GM23248 (cell line): Measurements from ENCODE around the gene KCNT1. TPM values are rescaled to one million over a fixed set of nuclear protein-coding genes. Genes with fewer than 3 reads are reported as not detected.
A peak's percentile ranks its signal among the peaks of the same experiment; 100 is the strongest.

Experiments
- DNase-seq: peaks from one replicate; pipeline ENCODE4 v3.0.0-alpha.2; 2015
- H2AFZ ChIP-seq: fragments of 200-600 bp; sonication (generic); 2 replicates; pipeline ENCODE4 v1.6.1; 2016; ENCODE audit warnings: antibody characterized with exemption
- H3F3A ChIP-seq: fragments of 200-600 bp; sonication (generic); 2 replicates; pipeline ENCODE4 v1.6.1; 2016; ENCODE audit warnings: mild to moderate bottlenecking, antibody characterized with exemption, mixed run types; ENCODE audit not compliant: insufficient read depth
- H3K27ac ChIP-seq: fragments of 200-600 bp; sonication (generic); 2 replicates; pipeline ENCODE4 v1.5.1; 2016; ENCODE audit warnings: mild to moderate bottlenecking
- H3K27me3 ChIP-seq: fragments of 200-600 bp; sonication (generic); replicated peaks from 2 replicates; pipeline ENCODE4 v1.6.1; 2016; ENCODE audit warnings: mild to moderate bottlenecking; ENCODE audit not compliant: insufficient read depth
- H3K36me3 ChIP-seq: fragments of 200-600 bp; sonication (generic); 2 replicates; pipeline ENCODE4 v1.6.1; 2016; ENCODE audit warnings: low read depth, mild to moderate bottlenecking
- H3K4me1 ChIP-seq: fragments of 200-600 bp; sonication (generic); 2 replicates; pipeline ENCODE4 v1.6.1; 2016; ENCODE audit warnings: mild to moderate bottlenecking; ENCODE audit not compliant: insufficient read depth
- H3K4me2 ChIP-seq: fragments of 200-600 bp; sonication (generic); one replicate; pipeline ENCODE4 v1.6.1; 2016; ENCODE audit warnings: mild to moderate bottlenecking; ENCODE audit not compliant: unreplicated experiment
- H3K4me3 ChIP-seq: fragments of 200-600 bp; sonication (generic); 2 replicates; pipeline ENCODE4 v1.5.1; 2016; ENCODE audit warnings: mild to moderate bottlenecking
- H3K79me2 ChIP-seq: fragments of 200-600 bp; sonication (generic); 2 replicates; pipeline ENCODE4 v1.6.1; 2016; ENCODE audit warnings: mild to moderate bottlenecking; ENCODE audit not compliant: insufficient read depth
- H3K9ac ChIP-seq: fragments of 200-600 bp; sonication (generic); 2 replicates; pipeline ENCODE4 v1.6.1; 2016; ENCODE audit warnings: mild to moderate bottlenecking
- H3K9me2 ChIP-seq: fragments of 200-600 bp; sonication (generic); 2 replicates; pipeline ENCODE4 v1.6.1; 2016; ENCODE audit warnings: mixed run types, mild to moderate bottlenecking, moderate library complexity; ENCODE audit not compliant: insufficient read depth
- H3K9me3 ChIP-seq: fragments of 200-600 bp; sonication (generic); one replicate; pipeline ENCODE4 v1.6.1; 2017; ENCODE audit warnings: low read depth
- H4K20me1 ChIP-seq: fragments of 200-600 bp; sonication (generic); 2 replicates; pipeline ENCODE4 v1.6.0; 2016; ENCODE audit not compliant: insufficient read depth
- EZH2 ChIP-seq: fragments of 200-600 bp; sonication (generic); IDR thresholded peaks from 2 replicates; pipeline ENCODE4 v1.6.1; 2018; ENCODE audit warnings: antibody characterized with exemption, mild to moderate bottlenecking; ENCODE audit not compliant: insufficient read depth, poor library complexity, severe bottlenecking
- EZH2phosphoT487 ChIP-seq: fragments of 200-600 bp; sonication (generic); IDR thresholded peaks from 2 replicates; pipeline ENCODE4 v1.6.1; 2018; ENCODE audit warnings: antibody characterized with exemption, moderate library complexity, mild to moderate bottlenecking, low read depth; ENCODE audit not compliant: insufficient read depth
- WGBS, 2 experiments: methylation state at CpG; one replicate each; pipeline ENCODE4 v1.1.6; 2015 to 2017; ENCODE audit warnings: low lambda C conversion rate in 2 of 2, low coverage in 1 of 2; ENCODE audit errors: missing lambda C conversion rate in 2 of 2; 5-methylcytosine and 5-hydroxymethylcytosine counted together
- in situ Hi-C: fragments of 300-500 bp; cut with MboI; formaldehyde crosslinking; loops from 2 replicates; pipeline ENCODE4 v1.15.0; 2020
- polyA plus RNA-seq: library from polyadenylated mRNA; unstranded; fragments of >200 nt; fragmentation: Nextera tagmentation; extraction: Ambion mirVana; gene quantifications from 2 replicates; pipeline ENCODE4 v1.2.1, GENCODE V29; 2016
- total RNA-seq: library from RNA; depleted of rRNA; stranded (reverse); fragments of >200 nt; shearing (Covaris generic); gene quantifications from 2 replicates; pipeline ENCODE4 v1.2.3, GENCODE V29; 2014

KCNT1 gene
- total and polyA plus RNA-seq, 2 experiments from 2014 or later, result not detected

- H4K20me1 ChIP-seq, result no peaks in the 10 kb centered on the region
- no peaks in the 10 kb centered on the region for H3K79me2 ChIP-seq
- H3K27ac ChIP-seq, result no peak overlapping the region
- no peak overlapping the region for H2AFZ ChIP-seq
- H3K9ac ChIP-seq, result no peak overlapping the region
- 62 to 64% methylated on average over 11 of the region's 11 CpGs for WGBS, 2 experiments
- no peaks in the 10 kb centered on the region for H3K4me1 ChIP-seq
- no peak for TF ChIP-seq EZH2phosphoT487
- TF ChIP-seq EZH2, result no peak
- H3K4me3 ChIP-seq, result no peak overlapping the region
- H3K4me2 ChIP-seq, result no peak overlapping the region
- peaks cover 22% of the 10 kb centered on the region for H3K27me3 ChIP-seq
- no peaks in the 10 kb centered on the region for H3K9me2 ChIP-seq
- DNase-seq, result no peak
- in situ Hi-C loops, result no loop called here
- no peaks in the 10 kb centered on the region for H3K9me3 ChIP-seq
- H3F3A ChIP-seq, result no peaks in the 10 kb centered on the region
- H3K36me3 ChIP-seq, result no peaks in the 10 kb centered on the region
Observed at GRCh38 chr9:135716045-135716444, 14.1 kb downstream of the KCNT1 start.

- Histone ChIP-seq H3K4me1 (no peaks in the 10 kb centered on the region), H3K36me3 (no peaks in the 10 kb centered on the region)
- in situ Hi-C loops, result no loop called here
Observed at GRCh38 chr9:135717410-135717809, 15.4 kb downstream of the KCNT1 start.

GRCh38 chr9:135718616-135719015, 16.6 kb downstream of the KCNT1 start:
- Histone ChIP-seq H3K9me2 (no peaks in the 10 kb centered on the region), H3K79me2 (no peaks in the 10 kb centered on the region), H3F3A (no peaks in the 10 kb centered on the region), H3K9ac (no peak overlapping the region), H3K27ac (no peak overlapping the region), H3K27me3 (peaks cover 14% of the 10 kb centered on the region), H3K36me3 (no peaks in the 10 kb centered on the region), H2AFZ (no peak overlapping the region), H4K20me1 (no peaks in the 10 kb centered on the region), H3K4me1 (no peaks in the 10 kb centered on the region), H3K9me3 (no peaks in the 10 kb centered on the region), H3K4me2 (no peak overlapping the region), H3K4me3 (no peak overlapping the region)
- TF ChIP-seq EZH2, result no peak
- TF ChIP-seq EZH2phosphoT487, result no peak
- in situ Hi-C loops, result no loop called here
- peak; percentile 58 for DNase-seq
- 58 to 68% methylated on average over 15 of the region's 15 CpGs for WGBS, 2 experiments

More at GRCh38 chr9:135717410-135717809, 15.4 kb downstream of the KCNT1 start:
- Histone ChIP-seq H3K9me3 (no peaks in the 10 kb centered on the region), H3F3A (no peaks in the 10 kb centered on the region), H3K9ac (no peak overlapping the region), H3K9me2 (no peaks in the 10 kb centered on the region), H2AFZ (no peak overlapping the region), H4K20me1 (no peaks in the 10 kb centered on the region), H3K4me2 (no peak overlapping the region), H3K4me3 (no peak overlapping the region), H3K27me3 (peaks cover 22% of the 10 kb centered on the region), H3K79me2 (no peaks in the 10 kb centered on the region), H3K27ac (no peak overlapping the region)
- TF ChIP-seq EZH2, result no peak
- no peak for TF ChIP-seq EZH2phosphoT487
- 52 to 61% methylated on average over 11 to 13 of the region's 13 CpGs for WGBS, 2 experiments
- no peak for DNase-seq

GRCh38 chr9:135719472-135719871, 17.5 kb downstream of the KCNT1 start:
- no peaks in the 10 kb centered on the region for H3K4me1 ChIP-seq

GRCh38 chr9:135722365-135722764, 20.4 kb downstream of the KCNT1 start:
- in situ Hi-C loops, result no loop called here
- no peak overlapping the region for H3K4me2 ChIP-seq
- no peaks in the 10 kb centered on the region for H3K36me3 ChIP-seq
- WGBS, 2 experiments, result 40 to 41% methylated on average over 18 of the region's 18 CpGs
- no peaks in the 10 kb centered on the region for H3F3A ChIP-seq
- no peak overlapping the region for H3K4me3 ChIP-seq
- H3K9ac ChIP-seq, result no peak overlapping the region
- H3K9me2 ChIP-seq, result no peaks in the 10 kb centered on the region
- no peaks in the 10 kb centered on the region for H3K9me3 ChIP-seq
- H3K79me2 ChIP-seq, result no peaks in the 10 kb centered on the region
- peaks cover 3% of the 10 kb centered on the region for H3K27me3 ChIP-seq
- H3K27ac ChIP-seq, result no peak overlapping the region
- H3K4me1 ChIP-seq, result no peaks in the 10 kb centered on the region
- peak; percentile 30 for DNase-seq
- H2AFZ ChIP-seq, result no peak overlapping the region
- no peak for TF ChIP-seq EZH2phosphoT487
- no peak for TF ChIP-seq EZH2
- no peaks in the 10 kb centered on the region for H4K20me1 ChIP-seq

More at GRCh38 chr9:135719472-135719871, 17.5 kb downstream of the KCNT1 start:
- H3K4me3 ChIP-seq, result no peak overlapping the region
- no peaks in the 10 kb centered on the region for H3K36me3 ChIP-seq
- H2AFZ ChIP-seq, result no peak overlapping the region
- no peak overlapping the region for H3K4me2 ChIP-seq
- no peak for DNase-seq
- in situ Hi-C loops, result no loop called here
- no peaks in the 10 kb centered on the region for H3K79me2 ChIP-seq
- no peaks in the 10 kb centered on the region for H3K9me2 ChIP-seq
- H3K9me3 ChIP-seq, result no peaks in the 10 kb centered on the region
- WGBS, 2 experiments, result 51 to 58% methylated on average over 9 of the region's 9 CpGs
- H3K27me3 ChIP-seq, result peaks cover 10% of the 10 kb centered on the region; the same call in 1 of the 2 replicates
- no peaks in the 10 kb centered on the region for H3F3A ChIP-seq
- H4K20me1 ChIP-seq, result no peaks in the 10 kb centered on the region
- H3K9ac ChIP-seq, result no peak overlapping the region
- TF ChIP-seq EZH2phosphoT487, result no peak
- TF ChIP-seq EZH2, result no peak
- H3K27ac ChIP-seq, result no peak overlapping the region
